Esophagus muscularis mucosa (tissue), 4 donors: Measurements from ENCODE around the gene MAPKAP1. TPM values are rescaled to one million over a fixed set of nuclear protein-coding genes. Genes with fewer than 3 reads are reported as not detected.

Source experiments
- DNase-seq: peaks from one replicate; pipeline ENCODE4 v3.0.0-alpha.2; 2017; ENCODE audit errors: extremely low spot score
- H3K27ac ChIP-seq, 4 donors: fragments of 200-600 bp; sonication (generic); replicated peaks in 1 of 4; 1 replicate in 3 of 4; 2 replicates in 1 of 4; pipeline ENCODE4 v1.5.1; 2016 to 2019; ENCODE audit warnings: mild to moderate bottlenecking in 1 of 4
- H3K27me3 ChIP-seq, 4 donors: fragments of 200-600 bp; sonication (generic); one replicate each; pipeline versions ENCODE4 v1.5.1 to v1.6.0; 2016 to 2019
- H3K36me3 ChIP-seq, 4 donors: fragments of 200-600 bp; sonication (generic); one replicate each; pipeline ENCODE4 v1.5.1; 2016 to 2019
- H3K4me1 ChIP-seq, 4 donors: fragments of 200-600 bp; sonication (generic); one replicate each; pipeline ENCODE4 v1.5.1; 2016 to 2019
- H3K4me3 ChIP-seq, 4 donors: fragments of 200-600 bp; sonication (generic); 1 replicate in 2 of 4; 2 replicates in 2 of 4; pipeline ENCODE4 v1.5.1; 2016 to 2019; ENCODE audit warnings: mild to moderate bottlenecking in 4 of 4, moderate library complexity in 1 of 4
- H3K9me3 ChIP-seq, 4 donors: fragments of 200-600 bp; sonication (generic); 1 replicate in 3 of 4; 2 replicates in 1 of 4; pipeline ENCODE4 v1.5.1; 2016 to 2019
- EP300 ChIP-seq: sonication (generic); formaldehyde crosslinking; IDR thresholded peaks from one replicate; pipeline ENCODE4 v1.6.1; 2017; ENCODE audit warnings: antibody characterized with exemption
- POLR2A ChIP-seq: fragments of 450-650 bp; IDR thresholded peaks from one replicate; pipeline ENCODE4 v1.6.1; 2017; ENCODE audit warnings: antibody characterized with exemption, moderate library complexity, mild to moderate bottlenecking, low read depth
- POLR2AphosphoS5 ChIP-seq, 2 donors: sonication (generic); formaldehyde crosslinking; IDR thresholded peaks; one replicate each; pipeline ENCODE4 v1.6.1; 2017; ENCODE audit warnings: antibody characterized with exemption in 2 of 2
- WGBS: methylation state at CpG from one replicate; pipeline ENCODE4 v1.1.5; 2018; 5-methylcytosine and 5-hydroxymethylcytosine counted together
- intact Hi-C: fragments of 100-400 bp; cut with DNase I; formaldehyde crosslinking; loops from one replicate; pipeline ENCODE4 v1.15.1; 2023
- total RNA-seq, 4 donors: library from RNA; depleted of rRNA; stranded (reverse); fragments of >200 nt; gene quantifications; one replicate each; pipeline versions ENCODE4 v1.1.0 to v1.2.1, GENCODE V29; 2016
- TF ChIP-seq, protein P1 (sequence below), 3 experiments: fragments of 200-600 bp in 2 of 3; fragments of 450-650 bp in 1 of 3; sonication (generic) in 2 of 3; IDR thresholded peaks; one replicate each; pipeline ENCODE4 v1.5.1; 2017 to 2019; ENCODE audit warnings: antibody characterized with exemption in 3 of 3, mild to moderate bottlenecking in 2 of 3, moderate library complexity in 1 of 3

MAPKAP1 gene
- total RNA-seq, 4 donors from 2014 or later, result 84.3 to 103 (median 93.4) TPM

DNA sequence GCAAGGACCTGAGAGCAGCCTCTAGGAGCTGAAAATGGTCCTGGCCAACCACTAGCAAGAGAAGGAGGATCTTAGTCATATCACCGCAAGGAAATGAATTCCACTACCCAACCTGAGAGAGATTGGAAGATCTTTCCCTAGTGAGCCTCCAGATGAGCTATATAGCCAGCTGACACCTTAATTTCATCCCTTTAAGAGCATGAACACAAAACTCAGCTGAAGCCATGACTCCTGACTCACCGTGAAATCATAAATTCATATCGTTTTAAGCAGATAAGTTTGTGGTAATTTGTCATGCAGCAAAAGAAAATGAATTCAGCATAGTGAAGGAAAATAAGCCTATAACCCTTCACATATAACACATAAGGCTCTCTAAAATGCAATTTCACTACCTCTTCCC lies 23.5 kb downstream of the MAPKAP1 start:
- H3K27me3 ChIP-seq, result no peaks in the 10 kb centered on the region
- DNase-seq, result no peak
- H3K4me3 ChIP-seq, result no peak overlapping the region
- H3K27ac ChIP-seq, result no peak overlapping the region
- WGBS, result 83% methylated on average over 3 of the region's 3 CpGs
- H3K36me3 ChIP-seq, result peaks cover 0 to 5% (median 2%) of the 10 kb centered on the region in 4 donors
- no peaks in the 10 kb centered on the region for H3K9me3 ChIP-seq
- intact Hi-C loops, result no loop called here
- H3K4me1 ChIP-seq, result peaks cover 0 to 5% (median 0%) of the 10 kb centered on the region in 4 donors
- TF ChIP-seq, protein P1, sequence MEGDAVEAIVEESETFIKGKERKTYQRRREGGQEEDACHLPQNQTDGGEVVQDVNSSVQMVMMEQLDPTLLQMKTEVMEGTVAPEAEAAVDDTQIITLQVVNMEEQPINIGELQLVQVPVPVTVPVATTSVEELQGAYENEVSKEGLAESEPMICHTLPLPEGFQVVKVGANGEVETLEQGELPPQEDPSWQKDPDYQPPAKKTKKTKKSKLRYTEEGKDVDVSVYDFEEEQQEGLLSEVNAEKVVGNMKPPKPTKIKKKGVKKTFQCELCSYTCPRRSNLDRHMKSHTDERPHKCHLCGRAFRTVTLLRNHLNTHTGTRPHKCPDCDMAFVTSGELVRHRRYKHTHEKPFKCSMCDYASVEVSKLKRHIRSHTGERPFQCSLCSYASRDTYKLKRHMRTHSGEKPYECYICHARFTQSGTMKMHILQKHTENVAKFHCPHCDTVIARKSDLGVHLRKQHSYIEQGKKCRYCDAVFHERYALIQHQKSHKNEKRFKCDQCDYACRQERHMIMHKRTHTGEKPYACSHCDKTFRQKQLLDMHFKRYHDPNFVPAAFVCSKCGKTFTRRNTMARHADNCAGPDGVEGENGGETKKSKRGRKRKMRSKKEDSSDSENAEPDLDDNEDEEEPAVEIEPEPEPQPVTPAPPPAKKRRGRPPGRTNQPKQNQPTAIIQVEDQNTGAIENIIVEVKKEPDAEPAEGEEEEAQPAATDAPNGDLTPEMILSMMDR (IDR thresholded peaks at IDR 0.05), result no peak
- TF ChIP-seq POLR2AphosphoS5 (IDR thresholded peaks at IDR 0.05) (no peak), POLR2A (no peak)

DNA sequence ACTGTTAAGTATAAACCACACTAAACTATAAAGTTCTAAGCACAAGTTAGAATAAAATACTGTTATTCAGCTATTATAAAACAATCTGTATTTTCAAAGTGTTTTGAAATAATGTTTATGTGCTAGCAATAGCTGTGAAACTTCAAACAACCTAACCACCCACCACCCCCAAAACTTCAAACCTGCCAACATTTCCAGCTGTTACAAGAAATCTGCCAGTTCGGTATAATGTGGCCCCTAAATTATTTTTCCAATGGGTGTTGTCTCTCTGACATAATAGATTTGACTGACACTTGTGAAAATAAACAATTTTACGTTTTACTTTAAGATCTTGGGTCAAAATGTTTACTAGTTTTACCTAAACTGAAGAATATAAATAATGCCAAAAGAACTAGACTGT lies 24.7 kb downstream of the MAPKAP1 start:
- no peak for DNase-seq
- 63% methylated on average over 2 of the region's 2 CpGs for WGBS
- TF ChIP-seq, protein P1 (IDR thresholded peaks at IDR 0.05), result no peak
- Histone ChIP-seq H3K4me3 (no peak overlapping the region), H3K9me3 (no peaks in the 10 kb centered on the region), H3K27ac (no peak overlapping the region), H3K27me3 (no peaks in the 10 kb centered on the region), H3K4me1 (peaks cover 0 to 5% (median 0%) of the 10 kb centered on the region in 4 donors), H3K36me3 (peaks cover 0 to 5% (median 2%) of the 10 kb centered on the region in 4 donors)
- intact Hi-C loops, result no loop called here

DNA sequence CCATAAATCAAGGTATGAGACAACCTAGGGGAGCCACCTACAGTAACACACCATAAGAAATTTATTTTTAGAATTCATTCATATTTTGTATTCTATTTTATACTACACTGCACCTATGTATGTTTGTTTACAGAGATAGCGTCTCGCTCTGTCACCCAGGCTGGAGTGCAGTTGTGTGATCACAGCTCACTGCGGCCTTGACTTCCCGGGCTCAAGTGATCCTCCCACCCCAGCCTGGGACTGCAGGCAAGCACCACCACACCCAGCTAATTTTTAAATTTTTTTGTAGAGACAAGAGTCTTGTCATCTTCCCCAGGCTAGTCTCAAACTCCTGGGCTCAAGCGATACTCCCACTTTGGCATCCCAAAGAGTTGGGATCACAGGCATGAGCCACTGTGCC lies 25.4 kb downstream of the MAPKAP1 start:
- Histone ChIP-seq H3K4me1 (peaks cover 0 to 5% (median 0%) of the 10 kb centered on the region in 4 donors), H3K27me3 (no peaks in the 10 kb centered on the region), H3K36me3 (peaks cover 0 to 5% (median 2%) of the 10 kb centered on the region in 4 donors), H3K9me3 (no peaks in the 10 kb centered on the region), H3K27ac (no peak overlapping the region), H3K4me3 (no peak overlapping the region)
- WGBS, result 92% methylated on average over 5 of the region's 5 CpGs
- TF ChIP-seq POLR2AphosphoS5 (IDR thresholded peaks at IDR 0.05) (no peak), EP300 (no peak), POLR2A (no peak)
- TF ChIP-seq, protein P1 (IDR thresholded peaks at IDR 0.05), result no peak
- no peak for DNase-seq
- intact Hi-C loops, result no loop called here

DNA sequence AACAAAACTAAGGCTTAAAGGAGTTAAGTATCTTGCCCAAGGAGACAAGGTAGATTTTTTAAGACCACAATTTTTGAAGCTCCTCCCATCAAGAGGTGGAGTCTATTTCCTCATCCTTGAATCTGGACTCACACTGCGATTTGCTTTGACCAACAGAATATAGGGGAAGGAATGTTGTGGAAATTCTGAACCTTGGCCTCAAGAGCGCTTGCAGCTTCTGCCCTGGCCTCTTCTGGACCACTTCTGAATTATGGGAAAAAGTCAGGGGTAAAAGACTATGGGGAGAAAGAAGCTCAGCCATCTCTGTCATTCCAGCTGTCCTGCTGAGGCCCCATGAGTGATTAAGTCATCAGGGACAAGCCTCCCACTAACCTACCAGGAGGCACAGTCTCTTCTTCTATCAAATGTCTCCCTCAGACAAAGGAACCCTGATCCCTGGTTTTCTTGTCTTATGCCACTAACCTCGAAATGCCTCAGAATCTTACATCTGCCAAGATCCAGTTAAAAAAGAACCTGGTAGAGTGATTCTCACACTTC lies 25.9 kb downstream of the MAPKAP1 start:
- Histone ChIP-seq H3K27me3 (no peaks in the 10 kb centered on the region), H3K4me3 (no peak overlapping the region), H3K27ac (no peak overlapping the region), H3K9me3 (no peaks in the 10 kb centered on the region), H3K4me1 (peaks cover 0 to 5% (median 0%) of the 10 kb centered on the region in 4 donors), H3K36me3 (peaks cover 0 to 5% (median 2%) of the 10 kb centered on the region in 4 donors)
- TF ChIP-seq POLR2AphosphoS5 (IDR thresholded peaks at IDR 0.05) (no peak), POLR2A (no peak), EP300 (no peak)
- TF ChIP-seq, protein P1 (IDR thresholded peaks at IDR 0.05), result no peak
- DNase-seq, result no peak
- 87% methylated on average over 3 of the region's 3 CpGs for WGBS
- intact Hi-C loops, result no loop called here

DNA sequence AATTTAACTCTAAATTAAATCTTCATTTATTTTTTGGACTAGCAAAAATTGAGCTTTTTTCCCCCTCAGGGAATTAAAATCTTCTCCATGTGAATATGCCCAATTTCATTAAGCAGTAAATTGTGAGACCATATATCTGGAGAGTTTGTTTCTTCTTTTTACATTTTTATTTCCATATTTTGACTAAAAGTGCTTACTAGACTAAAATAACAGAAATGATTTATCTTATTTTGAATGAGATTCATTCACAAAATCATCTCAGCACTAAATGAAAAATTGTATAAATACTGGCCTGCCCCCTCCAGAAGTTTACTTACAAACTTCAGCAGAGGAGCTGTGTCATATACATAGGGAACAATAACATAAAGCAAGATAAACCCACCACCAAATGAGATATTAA lies 26.6 kb downstream of the MAPKAP1 start:
- Histone ChIP-seq H3K36me3 (peaks cover 0 to 5% (median 2%) of the 10 kb centered on the region in 4 donors), H3K27me3 (no peaks in the 10 kb centered on the region), H3K27ac (no peak overlapping the region), H3K4me1 (peaks cover 3 to 6% (median 5%) of the 10 kb centered on the region in 4 donors), H3K9me3 (no peaks in the 10 kb centered on the region), H3K4me3 (no peak overlapping the region)
- no peak for DNase-seq
- TF ChIP-seq, protein P1 (IDR thresholded peaks at IDR 0.05), result no peak
- TF ChIP-seq EP300 (no peak), POLR2A (no peak), POLR2AphosphoS5 (IDR thresholded peaks at IDR 0.05) (no peak)
- intact Hi-C loops, result no loop called here
